Lower lobe of right lung (tissue), 2 donors: ENCODE results near the gene PDGFB. TPM values are rescaled to one million over a fixed set of nuclear protein-coding genes. Genes with fewer than 3 reads are reported as not detected.

Experiments
- ATAC-seq, 2 donors: fragments of 200-7000 bp; cut with Tn5 transposase; one replicate each; pipeline ENCODE4 v1.9.1; 2020 to 2022; ENCODE audit warnings: mild to moderate bottlenecking in 2 of 2, moderate library complexity in 2 of 2
- DNase-seq: peaks from one replicate; pipeline ENCODE4 v3.0.0-alpha.2; 2020
- H3K27ac ChIP-seq: fragments of 200-600 bp; one replicate; pipeline ENCODE4 v1.8.0; 2022
- H3K27me3 ChIP-seq: fragments of 200-600 bp; one replicate; pipeline ENCODE4 v1.8.0; 2022; ENCODE audit warnings: low read depth
- H3K36me3 ChIP-seq: fragments of 200-600 bp; one replicate; pipeline ENCODE4 v1.8.0; 2022; ENCODE audit warnings: mild to moderate bottlenecking
- H3K4me1 ChIP-seq: fragments of 200-600 bp; one replicate; pipeline ENCODE4 v1.8.0; 2022
- H3K4me3 ChIP-seq: fragments of 200-600 bp; one replicate; pipeline ENCODE4 v1.8.0; 2022; ENCODE audit warnings: mild to moderate bottlenecking
- H3K9me3 ChIP-seq: fragments of 200-600 bp; one replicate; pipeline ENCODE4 v1.8.0; 2022
- intact Hi-C: fragments of 100-400 bp; cut with DNase I; formaldehyde crosslinking; loops from one replicate; pipeline ENCODE4 v1.11.0; 2022
- total RNA-seq: library from RNA; stranded (reverse); fragmentation: NEBNext Ultra II Directional; extraction: Animal tissue kit (Norgen Biotek cat#: 25700); gene quantifications from one replicate; pipeline ENCODE4 v1.2.1, GENCODE V29; 2021
- TF ChIP-seq, protein P1 (sequence below): fragments of 200-600 bp; IDR thresholded peaks from one replicate; pipeline ENCODE4 v1.8.0; 2022; ENCODE audit warnings: antibody characterized with exemption, mild to moderate bottlenecking
- donor health status: DM: no; HTN: yes; CAD: no; lungs with severe emphysema.

PDGFB gene
- total RNA-seq, 1 donor from 2014 or later: 30.5 TPM

- TF ChIP-seq, protein P1, sequence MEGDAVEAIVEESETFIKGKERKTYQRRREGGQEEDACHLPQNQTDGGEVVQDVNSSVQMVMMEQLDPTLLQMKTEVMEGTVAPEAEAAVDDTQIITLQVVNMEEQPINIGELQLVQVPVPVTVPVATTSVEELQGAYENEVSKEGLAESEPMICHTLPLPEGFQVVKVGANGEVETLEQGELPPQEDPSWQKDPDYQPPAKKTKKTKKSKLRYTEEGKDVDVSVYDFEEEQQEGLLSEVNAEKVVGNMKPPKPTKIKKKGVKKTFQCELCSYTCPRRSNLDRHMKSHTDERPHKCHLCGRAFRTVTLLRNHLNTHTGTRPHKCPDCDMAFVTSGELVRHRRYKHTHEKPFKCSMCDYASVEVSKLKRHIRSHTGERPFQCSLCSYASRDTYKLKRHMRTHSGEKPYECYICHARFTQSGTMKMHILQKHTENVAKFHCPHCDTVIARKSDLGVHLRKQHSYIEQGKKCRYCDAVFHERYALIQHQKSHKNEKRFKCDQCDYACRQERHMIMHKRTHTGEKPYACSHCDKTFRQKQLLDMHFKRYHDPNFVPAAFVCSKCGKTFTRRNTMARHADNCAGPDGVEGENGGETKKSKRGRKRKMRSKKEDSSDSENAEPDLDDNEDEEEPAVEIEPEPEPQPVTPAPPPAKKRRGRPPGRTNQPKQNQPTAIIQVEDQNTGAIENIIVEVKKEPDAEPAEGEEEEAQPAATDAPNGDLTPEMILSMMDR: no peak
- intact Hi-C loops: no loop called here
- Histone ChIP-seq H3K4me3 (no peak overlapping the region), H3K9me3 (no peaks in the 10 kb centered on the region), H3K4me1 (peaks cover 72% of the 10 kb centered on the region), H3K27me3 (peaks cover 7% of the 10 kb centered on the region), H3K36me3 (peaks cover 32% of the 10 kb centered on the region), H3K27ac (peak overlapping the region; percentile 77)
- DNase-seq (no peak), ATAC-seq (no peak)
These were observed 11.7 kb downstream of the PDGFB start for GRCh38 chr22:39232806-39233709.

DNA sequence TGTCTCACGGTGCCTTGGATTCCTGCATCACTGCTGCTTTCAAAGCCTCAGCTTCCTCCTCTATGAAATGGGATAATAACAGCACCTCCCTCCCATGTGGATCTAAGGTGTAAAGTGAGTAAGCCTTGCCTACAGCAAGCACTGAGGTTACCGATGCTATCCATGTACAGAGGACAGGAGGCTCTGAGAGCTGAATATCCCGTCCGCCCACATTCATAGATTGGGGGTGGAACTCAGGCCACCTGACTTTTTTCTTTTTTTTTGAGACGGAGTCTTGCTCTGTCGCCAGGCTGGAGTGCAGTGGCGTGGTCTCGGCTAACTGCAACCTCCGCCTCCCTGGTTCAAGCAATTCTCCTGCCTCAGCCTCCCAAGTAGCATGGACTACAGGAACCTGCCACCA, 12.5 kb downstream of the PDGFB start:
- DNase-seq (no peak), ATAC-seq (no peak)
- TF ChIP-seq, protein P1: no peak
- Histone ChIP-seq H3K4me1 (peaks cover 64% of the 10 kb centered on the region), H3K4me3 (no peak overlapping the region), H3K36me3 (peaks cover 40% of the 10 kb centered on the region), H3K27ac (no peak overlapping the region), H3K9me3 (no peaks in the 10 kb centered on the region), H3K27me3 (peaks cover 7% of the 10 kb centered on the region)
- intact Hi-C loops: no loop called here

- ATAC-seq (no peak), DNase-seq (no peak)
- H3K9me3 ChIP-seq: peaks cover under 1% of the 10 kb centered on the region
- H3K4me1 ChIP-seq: peaks cover 55% of the 10 kb centered on the region
- intact Hi-C loops: no loop called here
- H3K36me3 ChIP-seq: peaks cover 42% of the 10 kb centered on the region
- TF ChIP-seq, protein P1: no peak
- no peak overlapping the region for H3K4me3 ChIP-seq
- peak overlapping the region; percentile 18 for H3K27ac ChIP-seq
- H3K27me3 ChIP-seq: peaks cover 7% of the 10 kb centered on the region
These were observed 13.4 kb downstream of the PDGFB start for GRCh38 chr22:39231197-39231950.

- Histone ChIP-seq H3K4me1 (peaks cover 46% of the 10 kb centered on the region), H3K27ac (peak overlapping the region; percentile 18), H3K4me3 (no peak overlapping the region), H3K9me3 (peaks cover 4% of the 10 kb centered on the region), H3K36me3 (peaks cover 50% of the 10 kb centered on the region), H3K27me3 (peaks cover 5% of the 10 kb centered on the region)
- intact Hi-C loops: no loop called here
- TF ChIP-seq, protein P1: no peak
- ATAC-seq (no peak), DNase-seq (no peak)
These were observed 14.3 kb downstream of the PDGFB start for GRCh38 chr22:39230261-39231196.

- ATAC-seq: no peak
- no peak for DNase-seq
- Histone ChIP-seq H3K27ac (peak overlapping the region; percentile 18), H3K4me3 (no peak overlapping the region), H3K27me3 (no peaks in the 10 kb centered on the region), H3K36me3 (peaks cover 57% of the 10 kb centered on the region), H3K9me3 (peaks cover 4% of the 10 kb centered on the region), H3K4me1 (peaks cover 39% of the 10 kb centered on the region)
- intact Hi-C loops: no loop called here
- TF ChIP-seq, protein P1: no peak
These were observed 15.0 kb downstream of the PDGFB start for GRCh38 chr22:39229688-39230260.
